ENCODE data around the gene ZNF652. TPM values are rescaled to one million over a fixed set of nuclear protein-coding genes. Genes with fewer than 3 reads are reported as not detected.

The ZNF652 gene
- total RNA-seq: 26.2 and 26.4 TPM in 2 replicates

GRCh38 chr17:49361902-49362722, at the start of gene ZNF652:
Gene ZNF652, minus strand, starts transcription at chr17:49362250. Its CDS starts 44,525 bp downstream, at chr17:49317725.

Other genes starting within 250 kb of the ZNF652 start
- gene B4GALNT2, start 229.5 kb downstream of the ZNF652 start, total RNA-seq: not detected in 2 replicates
- not detected in 2 replicates for gene GNGT2, start 151.7 kb downstream of the ZNF652 start, total RNA-seq
- gene ABI3, start 151.5 kb downstream of the ZNF652 start, total RNA-seq: 0.36 and 0.49 TPM in 2 replicates
- gene PHOSPHO1, start 131.5 kb downstream of the ZNF652 start, total RNA-seq: not detected in 2 replicates
- 92.8 and 98.2 TPM in 2 replicates for gene PHB1, start 52.6 kb upstream of the ZNF652 start, total RNA-seq
- gene NGFR, start 133.0 kb upstream of the ZNF652 start, total RNA-seq: 0.81 and 2.7 TPM in 2 replicates
- gene NXPH3, start 213.6 kb upstream of the ZNF652 start, total RNA-seq: 0.16 and 0.36 TPM in 2 replicates